ENCODE results near the gene NOTCH2.

Gene NOTCH2

DNA sequence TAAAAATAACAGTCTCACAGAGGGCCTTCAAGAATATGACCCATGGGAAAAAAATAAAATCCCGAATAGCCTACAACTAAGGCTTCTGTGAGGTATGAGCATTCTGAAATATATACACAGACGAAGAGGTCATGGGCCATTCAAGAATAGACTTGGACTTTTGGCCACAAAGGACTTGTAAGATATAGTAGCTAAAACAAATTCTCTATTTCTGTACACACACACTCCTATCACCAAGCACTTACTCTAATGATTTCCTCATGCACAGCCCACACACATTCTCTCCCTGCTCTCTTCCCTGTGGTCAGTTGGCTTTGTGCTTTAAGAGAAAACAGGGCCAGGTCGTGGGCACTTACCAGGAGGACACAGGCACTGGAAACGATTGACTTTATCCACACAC lies 103.4 kb downstream of the NOTCH2 start:
- FAIRE-seq (no peak), DNase-seq (ENCODE audit: insufficient read length, low spot score) (no peak)
- no peak for TF ChIP-seq POLR2A (IDR thresholded peaks at IDR 0.05; ENCODE audit: low read depth, low read length)

DNA sequence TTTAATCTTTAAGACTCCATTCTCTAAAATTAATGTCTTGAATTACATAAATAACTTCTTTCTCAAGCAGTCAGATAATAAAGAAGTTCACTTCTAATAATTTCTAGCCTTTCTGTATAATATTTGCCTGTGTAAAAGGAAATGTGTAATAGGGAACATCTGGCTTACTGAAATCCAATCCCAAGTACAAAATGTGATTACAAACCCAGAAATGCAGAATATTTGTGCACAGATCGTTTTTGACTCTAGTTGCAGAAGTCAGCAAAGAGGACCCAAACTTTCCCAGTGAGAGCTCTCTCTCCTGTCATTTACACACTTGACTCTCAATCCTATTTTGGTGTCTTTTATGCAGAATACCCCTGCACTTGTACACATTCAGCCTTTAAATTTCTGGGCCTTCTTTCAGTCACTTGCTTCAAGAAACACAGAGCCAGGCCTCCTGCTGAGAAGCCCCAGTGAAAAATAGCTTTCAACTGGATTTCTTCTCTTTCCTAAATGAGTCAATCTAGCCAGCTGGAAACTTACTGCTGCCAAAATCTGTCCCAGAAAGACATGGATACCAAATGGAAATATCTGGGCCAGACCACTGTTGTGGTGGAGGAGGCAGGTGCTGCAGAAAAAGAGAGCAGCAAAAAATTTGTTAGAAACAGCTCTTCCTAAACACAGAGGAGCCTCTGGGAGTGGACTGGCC lies 104.6 kb downstream of the NOTCH2 start:
- no peak for TF ChIP-seq POLR2A (IDR thresholded peaks at IDR 0.05; ENCODE audit: low read depth, low read length)
- no peak for DNase-seq (ENCODE audit: insufficient read length, low spot score)
- FAIRE-seq = no peak

DNA sequence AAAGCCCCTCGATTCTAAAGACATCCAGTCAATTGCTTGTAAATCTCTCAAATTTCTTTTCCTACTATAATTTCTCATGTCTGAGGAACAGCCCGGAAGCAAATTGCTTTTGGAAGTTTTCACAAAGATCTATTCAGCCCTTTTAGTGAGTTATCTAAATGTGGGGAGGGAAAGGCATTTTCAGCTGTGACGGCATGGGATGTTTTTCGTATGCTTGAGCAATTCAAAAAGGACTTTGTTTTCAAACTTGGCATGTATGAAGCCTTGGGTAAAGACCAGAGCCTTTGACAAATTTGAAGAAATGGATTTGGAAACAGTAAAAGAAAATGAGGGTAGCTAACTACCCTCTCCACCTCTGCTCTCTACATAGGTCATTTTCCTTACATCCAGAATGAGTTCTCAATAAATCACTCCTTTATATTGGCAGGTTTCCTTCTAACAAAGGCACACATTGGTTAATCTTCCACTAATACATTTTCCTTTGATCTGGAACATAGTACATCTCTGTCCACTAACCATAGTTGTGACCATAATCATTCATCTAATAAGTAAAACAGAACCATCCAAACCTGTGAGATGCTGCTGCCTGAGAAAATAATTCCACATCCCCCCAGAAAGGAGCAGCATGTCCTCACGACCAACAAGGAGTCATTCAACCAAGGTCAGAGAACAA lies 107.0 kb downstream of the NOTCH2 start:
- DNase-seq (ENCODE audit: insufficient read length, low spot score) (no peak), FAIRE-seq (no peak)
- TF ChIP-seq POLR2A (IDR thresholded peaks at IDR 0.05; ENCODE audit: low read depth, low read length) = no peak

DNA sequence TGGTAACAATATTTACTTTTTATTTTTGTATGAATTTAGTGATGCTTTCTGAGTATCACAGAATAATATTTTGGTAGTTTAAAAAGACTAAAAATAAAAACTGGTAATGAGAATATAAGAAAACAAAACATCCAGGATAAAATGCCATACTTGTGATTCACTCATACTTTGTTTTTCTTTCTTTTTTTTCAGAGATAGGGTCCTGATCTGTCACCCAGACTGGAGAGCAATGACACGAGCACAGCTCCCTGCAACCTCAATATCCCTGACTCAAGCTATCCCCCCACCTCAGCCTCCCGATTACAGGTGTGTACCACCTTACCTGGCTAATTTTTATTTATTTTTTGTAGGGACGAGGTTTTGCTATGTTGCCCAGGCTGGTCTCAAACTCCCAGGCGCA lies 109.0 kb downstream of the NOTCH2 start:
- FAIRE-seq (no peak), DNase-seq (ENCODE audit: insufficient read length, low spot score) (no peak)
- no peak for TF ChIP-seq POLR2A (IDR thresholded peaks at IDR 0.05; ENCODE audit: low read depth, low read length)

DNA sequence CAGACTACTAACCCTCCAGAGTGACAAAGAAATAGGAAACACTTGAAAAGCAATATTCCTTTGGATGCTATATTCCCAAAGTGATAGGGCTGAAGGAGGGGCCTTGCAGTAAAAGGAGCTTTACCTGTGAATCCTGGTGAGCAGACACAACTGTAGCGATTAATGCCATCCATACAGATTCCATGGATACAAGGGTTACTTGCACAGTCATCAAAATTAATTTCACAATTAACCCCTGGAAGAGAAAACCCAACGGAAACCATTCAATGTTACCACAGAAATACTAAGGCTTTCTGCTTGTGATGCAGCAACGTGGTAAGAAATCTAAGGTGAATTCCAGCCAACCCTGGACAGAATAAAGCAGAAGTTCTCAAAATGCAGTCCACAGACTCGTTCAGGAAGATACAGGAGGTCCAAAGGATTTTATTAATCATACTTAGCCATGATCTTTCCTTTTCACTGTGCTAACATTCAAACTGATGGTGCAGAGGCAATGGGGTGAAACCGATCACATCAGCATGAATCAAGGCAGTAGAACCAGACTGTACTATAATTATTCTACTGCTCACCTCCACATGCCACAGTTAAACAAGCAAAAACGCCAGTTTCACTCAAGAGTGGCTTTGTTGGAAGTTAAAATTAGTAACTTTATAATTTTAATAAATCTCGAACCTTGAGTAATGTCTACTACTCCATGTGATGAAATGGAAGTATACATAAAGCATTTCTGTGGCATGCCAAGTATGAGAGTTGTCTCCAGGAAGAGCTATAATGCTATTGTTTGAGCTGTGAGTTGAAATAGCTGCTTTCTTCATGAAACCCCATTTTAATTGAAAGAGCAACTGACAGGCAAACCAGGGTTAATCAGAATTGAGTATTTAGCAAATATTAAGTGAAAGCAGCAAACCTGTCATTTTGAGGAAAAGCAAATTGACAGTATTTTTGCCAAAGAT lies 109.9 kb downstream of the NOTCH2 start:
- no peak for TF ChIP-seq POLR2A (IDR thresholded peaks at IDR 0.05; ENCODE audit: low read depth, low read length)
- FAIRE-seq (no peak), DNase-seq (ENCODE audit: insufficient read length, low spot score) (no peak)

DNA sequence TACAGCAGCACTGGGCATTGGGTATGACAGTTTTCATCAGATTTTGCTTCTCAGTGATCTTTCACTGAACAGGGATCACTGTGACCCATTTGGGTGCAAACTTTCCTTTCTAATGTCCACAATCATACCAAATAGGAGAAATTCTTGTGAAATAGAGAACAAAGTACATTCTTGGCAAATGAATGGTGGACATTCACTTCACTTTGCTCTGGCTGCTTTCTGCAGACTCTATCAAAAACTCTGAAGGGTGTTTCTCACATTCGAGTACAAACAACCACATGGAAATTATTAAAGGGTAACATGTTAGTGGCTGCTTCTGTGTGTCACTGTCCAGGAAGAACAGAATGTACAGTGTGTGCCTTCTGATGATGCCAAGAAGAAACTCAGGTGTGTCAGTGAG lies 111.2 kb downstream of the NOTCH2 start:
- no peak for TF ChIP-seq POLR2A (IDR thresholded peaks at IDR 0.05; ENCODE audit: low read depth, low read length)
- FAIRE-seq (no peak), DNase-seq (ENCODE audit: insufficient read length, low spot score) (no peak)

DNA sequence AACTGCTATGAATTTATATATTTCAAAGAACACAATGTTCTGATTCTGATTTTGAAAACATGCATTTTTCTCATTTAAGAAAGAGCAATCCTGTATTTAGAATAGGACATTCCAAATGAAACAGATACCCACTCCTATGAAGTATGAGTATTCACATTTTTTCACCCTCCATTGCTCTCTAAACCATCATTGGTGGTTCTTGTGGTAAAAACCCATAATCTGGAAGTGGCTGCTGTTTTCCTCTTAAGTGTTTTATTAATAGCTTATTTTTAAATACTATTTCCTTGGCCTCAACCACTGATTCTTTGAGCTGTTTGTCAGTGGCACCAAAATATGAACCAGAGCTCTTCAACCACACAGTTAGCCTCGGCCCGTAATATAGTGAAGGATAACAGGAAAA lies 113.2 kb downstream of the NOTCH2 start:
- FAIRE-seq (no peak), DNase-seq (ENCODE audit: insufficient read length, low spot score) (no peak)
- TF ChIP-seq POLR2A (IDR thresholded peaks at IDR 0.05; ENCODE audit: low read depth, low read length) = no peak

DNA sequence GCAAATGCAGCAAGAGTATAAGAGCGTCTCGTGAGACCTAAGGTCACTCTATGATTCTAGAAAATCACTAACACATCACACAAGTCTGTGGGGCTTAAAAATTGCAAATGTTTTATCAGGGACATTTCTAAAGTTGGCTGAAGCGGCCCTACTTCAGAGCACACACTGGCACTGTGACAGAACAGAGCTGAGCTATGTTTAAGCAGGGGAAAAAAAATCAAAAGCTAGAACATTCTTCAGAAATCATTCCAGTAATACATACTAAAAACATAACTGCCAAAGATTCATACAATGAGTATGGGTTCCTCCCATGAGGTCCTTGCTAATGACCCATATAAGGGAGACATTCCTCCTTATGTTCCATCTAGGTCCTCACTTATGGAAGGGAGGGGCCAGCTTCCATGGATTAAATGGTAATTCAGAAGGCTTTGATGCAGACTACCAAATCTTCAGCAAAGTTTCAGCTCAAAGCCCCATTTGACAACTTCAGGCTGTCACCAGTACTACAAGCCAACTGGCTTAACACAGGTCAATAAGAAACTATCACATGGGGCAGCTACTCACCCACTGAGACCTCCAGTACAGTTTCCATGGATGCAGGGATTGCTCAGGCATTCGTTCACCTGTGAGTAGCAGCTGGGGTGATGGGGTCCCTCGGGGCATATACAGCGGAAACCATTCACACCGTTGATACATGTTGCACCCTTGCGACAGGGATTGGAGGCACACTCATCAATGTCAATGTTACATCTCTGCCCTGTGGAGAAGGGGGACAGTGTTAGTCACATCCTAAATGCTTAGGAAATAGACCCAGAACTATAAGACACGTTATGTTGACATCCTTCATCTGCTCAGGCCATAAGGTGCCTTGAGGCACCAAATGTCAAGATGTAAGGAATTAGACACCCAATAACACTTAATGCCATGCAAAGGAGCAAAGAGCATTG lies 114.7 kb downstream of the NOTCH2 start:
- FAIRE-seq = no peak
- TF ChIP-seq POLR2A (IDR thresholded peaks at IDR 0.05; ENCODE audit: low read depth, low read length) = no peak
- DNase-seq (ENCODE audit: insufficient read length, low spot score) = no peak

DNA sequence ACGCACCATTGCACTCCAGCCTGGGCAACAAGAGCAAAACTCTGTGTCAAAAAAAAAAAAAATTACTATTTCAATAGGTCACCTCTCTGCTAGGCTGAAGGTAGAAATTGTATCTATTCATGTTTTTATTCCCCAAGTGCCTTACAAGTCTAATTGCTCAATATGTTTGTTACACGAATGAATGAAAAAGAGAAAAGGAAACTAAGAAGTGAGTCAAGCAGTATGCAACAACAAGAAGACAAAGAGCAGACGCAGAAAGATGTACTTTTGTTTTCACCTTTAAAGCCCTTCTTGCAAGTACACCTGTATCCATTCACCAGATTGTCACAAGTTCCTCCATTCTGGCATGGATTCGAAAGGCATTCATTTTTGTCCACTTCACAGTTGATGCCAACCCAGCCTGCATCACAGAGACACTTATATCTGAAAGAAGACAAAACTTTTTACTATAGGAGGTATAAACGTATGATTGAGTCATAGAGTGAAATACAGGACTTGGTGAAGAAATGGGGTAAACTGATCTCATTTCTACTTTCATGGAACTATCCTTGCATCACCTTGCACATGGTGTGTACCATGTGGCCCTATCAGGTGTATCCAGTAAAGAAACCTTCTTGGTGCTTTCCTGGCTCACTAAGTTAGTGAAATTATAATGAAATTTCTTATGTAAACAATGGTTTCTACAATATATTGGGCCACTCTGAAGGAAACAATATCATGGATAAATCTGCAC lies 116.0 kb downstream of the NOTCH2 start:
- TF ChIP-seq POLR2A (IDR thresholded peaks at IDR 0.05; ENCODE audit: low read depth, low read length) = no peak
- DNase-seq (ENCODE audit: insufficient read length, low spot score) (no peak), FAIRE-seq (no peak)

DNA sequence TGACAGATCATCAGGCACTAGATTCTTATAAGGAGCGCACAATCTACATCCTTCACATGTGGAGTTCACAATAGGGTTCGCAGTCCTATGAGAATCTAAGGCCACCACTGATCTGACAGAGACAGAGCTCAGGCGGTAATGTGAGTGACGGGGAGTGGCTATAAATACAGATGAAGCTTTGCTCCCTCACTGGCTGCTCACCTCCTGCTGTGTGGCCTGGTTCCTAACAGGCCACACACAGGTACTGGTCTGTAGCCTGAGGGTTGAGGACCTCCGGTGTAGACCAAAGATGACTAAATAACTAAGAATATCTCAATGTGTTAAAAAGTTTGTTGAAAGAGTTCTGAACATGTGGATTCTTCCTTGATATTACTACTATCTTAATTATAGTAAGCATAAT lies 117.0 kb downstream of the NOTCH2 start:
- TF ChIP-seq POLR2A (IDR thresholded peaks at IDR 0.05; ENCODE audit: low read depth, low read length) = no peak
- no peak for DNase-seq (ENCODE audit: insufficient read length, low spot score)
- FAIRE-seq = no peak

DNA sequence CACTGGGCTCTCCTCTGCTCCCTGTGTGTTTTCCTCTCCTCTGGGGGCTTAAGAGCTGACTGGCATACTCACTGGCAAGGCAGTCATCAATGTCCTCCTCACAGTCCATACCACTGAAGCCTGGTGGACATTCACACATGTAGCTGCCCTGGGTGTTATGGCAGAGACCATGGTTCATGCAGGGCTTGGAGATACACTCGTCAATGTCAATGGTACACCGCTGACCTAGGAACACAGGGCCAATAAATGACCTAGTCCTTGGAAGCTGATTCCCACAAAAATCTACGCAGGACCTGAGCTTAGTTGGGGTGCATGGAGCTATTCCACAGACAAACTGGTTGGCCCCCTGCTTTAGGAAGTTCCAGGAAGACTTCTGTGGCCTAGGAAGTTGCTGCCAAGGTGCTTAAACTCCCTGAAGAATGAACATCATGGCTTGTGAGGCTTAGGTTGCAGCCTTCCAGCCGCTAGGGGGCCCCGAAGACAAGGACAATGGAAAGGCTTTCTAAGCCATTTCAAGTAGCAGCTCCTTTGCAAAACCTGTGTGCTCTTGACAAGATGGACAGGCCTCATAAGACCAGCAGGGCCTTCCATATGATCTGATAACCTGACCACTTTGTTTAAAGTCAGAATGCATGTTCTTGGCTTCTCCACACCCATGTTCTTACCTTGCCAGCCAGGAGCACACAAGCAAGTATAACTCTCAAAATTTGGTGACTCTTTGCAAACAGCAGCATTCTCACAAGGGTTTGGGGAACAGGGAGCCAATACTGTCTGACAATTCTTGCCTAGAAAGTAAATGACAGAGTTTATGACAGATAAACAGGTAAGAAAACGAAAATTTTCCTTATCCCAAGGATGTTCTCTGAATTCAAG lies 120.9 kb downstream of the NOTCH2 start:
- no peak for TF ChIP-seq POLR2A (IDR thresholded peaks at IDR 0.05; ENCODE audit: low read depth, low read length)
- FAIRE-seq (peak; percentile 96), DNase-seq (ENCODE audit: insufficient read length, low spot score) (no peak)

DNA sequence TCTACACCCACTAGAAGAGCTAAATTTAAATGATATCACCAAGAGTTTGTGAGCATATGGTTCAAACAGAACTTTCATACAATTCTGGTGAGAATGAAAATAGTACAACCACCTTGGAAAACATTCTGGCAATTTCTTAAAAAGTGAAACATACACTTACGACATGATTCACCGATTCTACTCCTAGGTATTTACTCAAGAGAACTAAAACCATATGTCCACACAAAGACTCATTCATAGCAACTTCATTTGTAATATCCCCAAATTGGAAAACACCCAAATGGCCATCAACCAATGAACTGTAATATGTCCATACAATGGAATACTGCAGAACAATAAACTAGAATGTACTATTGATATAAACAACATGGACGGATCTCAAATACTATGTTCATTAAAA lies 122.0 kb downstream of the NOTCH2 start:
- no peak for TF ChIP-seq POLR2A (IDR thresholded peaks at IDR 0.05; ENCODE audit: low read depth, low read length)
- DNase-seq (ENCODE audit: insufficient read length, low spot score) = no peak
- FAIRE-seq = peak; percentile 86
